Karpas-422 (cell line): ENCODE results near the gene KDM4B. TPM values are rescaled to one million over a fixed set of nuclear protein-coding genes. Genes with fewer than 3 reads are reported as not detected.
"Not testable (repeated sequence)": the region's sequence is repeated elsewhere in the genome, so short reads cannot be mapped to it uniquely, and the experiment has no call there.

Experiments
- DNase-seq: peaks from one replicate; pipeline ENCODE4 v3.0.0-alpha.2; 2015
- H2AFZ ChIP-seq: fragments of 200-600 bp; sonication (generic); 2 replicates; pipeline ENCODE4 v1.6.1; 2014; ENCODE audit warnings: antibody characterized with exemption, low read length, mixed read lengths
- H3K27ac ChIP-seq: fragments of 200-600 bp; sonication (generic); 2 replicates; pipeline ENCODE4 v1.5.1; 2014; ENCODE audit warnings: mild to moderate bottlenecking, low read length, moderate library complexity
- H3K27me3 ChIP-seq: fragments of 200-600 bp; sonication (generic); 2 replicates; pipeline ENCODE4 v1.6.1; 2014; ENCODE audit warnings: low read length, mixed read lengths
- H3K36me3 ChIP-seq: fragments of 200-600 bp; sonication (generic); 2 replicates; pipeline ENCODE4 v1.6.1; 2014; ENCODE audit warnings: low read length, mixed read lengths; ENCODE audit not compliant: insufficient read depth
- H3K4me1 ChIP-seq: fragments of 200-600 bp; sonication (generic); 2 replicates; pipeline ENCODE4 v1.6.1; 2014; ENCODE audit warnings: mild to moderate bottlenecking, low read length, mixed read lengths
- H3K4me2 ChIP-seq: fragments of 200-600 bp; sonication (generic); 2 replicates; pipeline ENCODE4 v1.6.1; 2014; ENCODE audit warnings: low read length, low read depth, mild to moderate bottlenecking; ENCODE audit not compliant: poor library complexity, severe bottlenecking
- H3K4me3 ChIP-seq: fragments of 200-600 bp; sonication (generic); 2 replicates; pipeline ENCODE4 v1.5.1; 2014; ENCODE audit warnings: mild to moderate bottlenecking, antibody characterized with exemption, low read length, mixed read lengths
- H3K79me2 ChIP-seq: fragments of 200-600 bp; sonication (generic); 2 replicates; pipeline ENCODE4 v1.6.1; 2014; ENCODE audit warnings: mild to moderate bottlenecking, low read length, mixed read lengths
- H3K9ac ChIP-seq: fragments of 200-600 bp; sonication (generic); 2 replicates; pipeline ENCODE4 v1.6.0; 2014; ENCODE audit warnings: low read length
- H3K9me2 ChIP-seq: fragments of 200-600 bp; sonication (generic), shearing (Covaris generic); replicated peaks from 2 replicates; pipeline ENCODE4 v1.6.0; 2014; ENCODE audit warnings: mild to moderate bottlenecking, low read length, moderate library complexity; ENCODE audit not compliant: insufficient read depth
- H3K9me3 ChIP-seq: fragments of 300-700, 200-600 bp; sonication (generic); 2 replicates; pipeline ENCODE4 v1.6.1; 2014; ENCODE audit warnings: low read length, mixed read lengths
- H4K20me1 ChIP-seq: fragments of 200-600 bp; sonication (generic); 2 replicates; pipeline ENCODE4 v1.6.1; 2014; ENCODE audit warnings: mild to moderate bottlenecking, antibody characterized with exemption, low read length, low read depth; ENCODE audit not compliant: insufficient read depth
- total RNA-seq: library from RNA; depleted of rRNA; stranded (reverse); fragments of >200 nt; shearing (Covaris generic); gene quantifications from 2 replicates; pipeline ENCODE4 v1.2.3, GENCODE V29; 2014; ENCODE audit warnings: low replicate concordance

Gene KDM4B
- total RNA-seq, 1 experiment from 2014 or later: 50.8 TPM

DNA sequence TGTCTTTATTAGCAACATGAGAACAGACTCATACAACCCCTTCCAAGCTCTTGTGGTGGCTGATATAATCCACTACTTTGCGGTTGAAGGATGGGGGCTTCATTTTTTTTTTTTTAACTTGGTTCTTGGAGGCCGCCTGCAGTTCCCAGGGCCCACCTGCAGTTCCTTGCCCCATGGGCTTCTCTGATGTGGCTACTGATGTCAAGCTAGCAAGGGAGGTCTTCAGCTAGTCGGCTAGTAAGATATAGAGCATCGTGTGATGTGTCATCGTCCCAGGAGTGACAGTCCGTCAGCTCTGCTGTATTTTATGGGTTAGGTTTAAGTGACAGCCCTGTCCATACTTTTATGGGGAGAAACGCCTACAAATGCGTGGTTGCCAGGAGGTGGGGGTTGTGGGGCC lies 33.5 kb upstream of the KDM4B start:
- Histone ChIP-seq H3K9me3 (no peaks in the 10 kb centered on the region), H3K27ac (no peak overlapping the region)
- no peak for DNase-seq

DNA sequence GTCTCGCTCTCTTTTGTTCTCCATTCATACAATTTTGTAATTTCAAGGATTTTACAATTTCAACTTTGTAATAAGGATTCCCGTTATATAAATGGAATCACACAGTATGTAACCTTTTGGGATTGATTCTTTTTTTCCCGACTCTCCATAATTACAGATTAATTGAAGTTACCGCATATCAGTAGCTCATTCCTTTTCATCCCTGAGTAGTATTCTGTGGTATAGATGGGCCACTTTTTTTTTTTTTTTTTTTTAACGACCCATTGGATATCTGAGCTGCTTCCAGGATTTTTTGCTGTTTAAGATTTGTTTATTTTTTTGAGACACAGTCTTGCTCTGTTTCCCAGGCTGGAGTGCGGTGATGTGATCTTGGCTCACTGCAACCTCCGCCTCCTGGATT lies 31.9 kb upstream of the KDM4B start:
- H2AFZ ChIP-seq: no peak overlapping the region
- no peaks in the 10 kb centered on the region for H3K27me3 ChIP-seq
- no peak overlapping the region for H3K9ac ChIP-seq
- no peaks in the 10 kb centered on the region for H3K9me3 ChIP-seq
- H3K4me1 ChIP-seq: no peaks in the 10 kb centered on the region
- no peak overlapping the region for H3K27ac ChIP-seq
- no peaks in the 10 kb centered on the region for H3K9me2 ChIP-seq
- 0 out of 2 replicates have a peak, but pooled peaks cover 6% of the 10 kb centered on the region for H4K20me1 ChIP-seq
- DNase-seq: no peak
- H3K36me3 ChIP-seq: peaks cover 15% of the 10 kb centered on the region; the same call in 1 of the 2 replicates
- H3K79me2 ChIP-seq: peaks cover 9% of the 10 kb centered on the region; the same call in 1 of the 2 replicates
- H3K4me3 ChIP-seq: no peak overlapping the region
- no peak overlapping the region for H3K4me2 ChIP-seq

More for the DNA sequence above, 33.5 kb upstream of the KDM4B start:
- Histone ChIP-seq H3K4me2 (no peak overlapping the region), H3K36me3 (peaks cover 15% of the 10 kb centered on the region; the same call in 1 of the 2 replicates), H2AFZ (no peak overlapping the region), H3K4me1 (no peaks in the 10 kb centered on the region), H3K27me3 (no peaks in the 10 kb centered on the region), H3K9me2 (no peaks in the 10 kb centered on the region), H3K4me3 (no peak overlapping the region), H3K79me2 (peaks cover 9% of the 10 kb centered on the region; the same call in 1 of the 2 replicates), H3K9ac (no peak overlapping the region), H4K20me1 (0 out of 2 replicates have a peak, but pooled peaks cover 6% of the 10 kb centered on the region)

DNA sequence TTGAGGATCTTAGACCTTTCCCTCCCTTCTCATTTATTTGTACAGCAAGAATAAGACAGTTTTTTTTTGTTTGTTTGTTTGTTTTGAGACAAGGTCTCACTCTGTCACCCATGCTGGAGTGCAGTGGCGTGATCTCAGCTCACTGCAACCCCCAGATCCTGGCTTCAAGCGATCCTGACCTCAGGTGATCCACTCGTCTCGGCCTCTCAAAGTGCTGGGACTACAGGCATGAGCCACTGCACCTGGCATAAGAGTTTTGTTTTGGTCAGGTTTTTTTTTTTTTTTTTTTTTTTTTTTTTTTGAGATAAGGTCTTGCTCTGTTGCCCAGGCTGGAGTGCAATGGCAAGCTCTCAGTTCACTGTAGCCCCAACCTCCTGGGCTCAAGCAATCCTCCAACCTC lies 30.5 kb upstream of the KDM4B start:
- H2AFZ ChIP-seq, H3K4me3 ChIP-seq, H3K4me1 ChIP-seq, H3K9ac ChIP-seq, H3K79me2 ChIP-seq, DNase-seq, H3K9me3 ChIP-seq, H3K27me3 ChIP-seq, H3K9me2 ChIP-seq, H3K27ac ChIP-seq, H3K4me2 ChIP-seq, H4K20me1 ChIP-seq: not testable (repeated sequence)
- H3K36me3 ChIP-seq: peaks cover 13% of the 10 kb centered on the region; the same call in 1 of the 2 replicates

DNA sequence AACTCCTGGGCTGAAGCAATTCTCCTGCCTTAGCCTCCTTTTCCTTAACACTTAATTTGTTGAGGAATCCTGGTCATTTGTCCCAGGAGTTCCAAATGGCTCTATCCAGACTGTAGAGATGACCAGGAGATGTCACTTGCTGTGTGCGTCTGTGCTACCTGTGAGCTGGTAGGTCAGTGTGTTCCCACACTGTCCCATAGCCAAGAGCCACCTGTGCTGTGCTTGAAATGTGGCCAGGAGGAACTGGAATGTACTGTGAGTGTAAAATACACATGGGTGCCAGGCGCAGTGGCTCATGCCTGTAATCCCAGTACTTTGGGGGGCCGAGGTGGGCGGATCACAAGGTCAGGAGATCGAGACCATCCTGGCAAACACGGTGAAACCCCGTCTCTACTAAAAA lies 29.4 kb upstream of the KDM4B start:
- no peak overlapping the region for H3K4me3 ChIP-seq
- H3K27ac ChIP-seq: no peak overlapping the region
- no peaks in the 10 kb centered on the region for H3K9me2 ChIP-seq
- H3K9me3 ChIP-seq: no peaks in the 10 kb centered on the region
- H3K79me2 ChIP-seq: peaks cover 9% of the 10 kb centered on the region; the same call in 1 of the 2 replicates
- H3K4me2 ChIP-seq: no peak overlapping the region
- H3K4me1 ChIP-seq: no peaks in the 10 kb centered on the region
- H3K9ac ChIP-seq: no peak overlapping the region
- no peak for DNase-seq
- no peak overlapping the region for H2AFZ ChIP-seq
- H3K36me3 ChIP-seq: peaks cover 8% of the 10 kb centered on the region; the same call in 1 of the 2 replicates
- H3K27me3 ChIP-seq: no peaks in the 10 kb centered on the region
- 0 out of 2 replicates have a peak, but pooled peaks cover 6% of the 10 kb centered on the region for H4K20me1 ChIP-seq

DNA sequence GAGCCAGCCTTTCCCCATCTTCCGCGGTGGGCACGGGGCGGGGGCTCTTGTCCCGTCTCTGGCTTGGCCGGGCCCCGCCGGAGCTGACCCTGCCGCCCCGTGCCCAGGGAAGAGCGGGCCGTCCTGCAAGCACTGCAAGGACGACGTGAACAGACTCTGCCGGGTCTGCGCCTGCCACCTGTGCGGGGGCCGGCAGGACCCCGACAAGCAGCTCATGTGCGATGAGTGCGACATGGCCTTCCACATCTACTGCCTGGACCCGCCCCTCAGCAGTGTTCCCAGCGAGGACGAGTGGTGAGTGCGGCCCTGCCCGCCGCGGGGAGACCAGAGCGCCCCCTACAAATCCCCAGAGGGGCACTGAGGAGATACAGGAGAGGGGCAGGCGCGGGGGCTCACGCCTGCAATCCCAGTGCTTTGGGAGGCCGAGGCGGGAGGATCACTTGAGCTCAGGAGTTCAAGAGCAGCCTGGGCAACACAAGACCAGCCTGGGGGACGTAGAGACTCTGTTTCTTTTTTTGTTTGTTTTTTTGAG lies 27.2 kb upstream of the KDM4B start:
- not testable (repeated sequence) for H3K79me2 ChIP-seq, H3K27ac ChIP-seq, H2AFZ ChIP-seq, H3K4me1 ChIP-seq, H3K9me3 ChIP-seq, H3K4me3 ChIP-seq, H3K9me2 ChIP-seq, H3K9ac ChIP-seq, DNase-seq, H3K4me2 ChIP-seq, H4K20me1 ChIP-seq, H3K36me3 ChIP-seq, H3K27me3 ChIP-seq

- H3K27me3 ChIP-seq, H3K36me3 ChIP-seq, DNase-seq, H3K9me3 ChIP-seq, H3K4me3 ChIP-seq, H3K4me2 ChIP-seq, H4K20me1 ChIP-seq, H3K9ac ChIP-seq, H2AFZ ChIP-seq, H3K4me1 ChIP-seq, H3K79me2 ChIP-seq, H3K27ac ChIP-seq, H3K9me2 ChIP-seq: not testable (repeated sequence)
Observed at GRCh38 chr19:4950650-4951049, 18.3 kb upstream of the KDM4B start.

- Histone ChIP-seq H2AFZ (no peak overlapping the region), H4K20me1 (no peaks in the 10 kb centered on the region), H3K27me3 (no peaks in the 10 kb centered on the region), H3K4me3 (no peak overlapping the region), H3K9me3 (no peaks in the 10 kb centered on the region), H3K27ac (no peak overlapping the region), H3K4me2 (no peak overlapping the region), H3K9ac (no peak overlapping the region), H3K9me2 (no peaks in the 10 kb centered on the region), H3K36me3 (peaks cover 9% of the 10 kb centered on the region; the same call in 1 of the 2 replicates), H3K79me2 (no peaks in the 10 kb centered on the region), H3K4me1 (no peaks in the 10 kb centered on the region)
- DNase-seq: no peak
Observed at GRCh38 chr19:4951656-4952055, 17.3 kb upstream of the KDM4B start.

GRCh38 chr19:4952945-4953344 lies 16.0 kb upstream of the KDM4B start:
- no peaks in the 10 kb centered on the region for H3K4me1 ChIP-seq
- no peak overlapping the region for H3K4me3 ChIP-seq
- H4K20me1 ChIP-seq: no peaks in the 10 kb centered on the region
- no peaks in the 10 kb centered on the region for H3K9me3 ChIP-seq
- DNase-seq: no peak
- H2AFZ ChIP-seq: no peak overlapping the region
- no peak overlapping the region for H3K4me2 ChIP-seq
- no peaks in the 10 kb centered on the region for H3K79me2 ChIP-seq
- H3K27ac ChIP-seq: no peak overlapping the region
- no peaks in the 10 kb centered on the region for H3K27me3 ChIP-seq
- no peak overlapping the region for H3K9ac ChIP-seq
- H3K9me2 ChIP-seq: no peaks in the 10 kb centered on the region
- H3K36me3 ChIP-seq: peaks cover 5% of the 10 kb centered on the region; the same call in 1 of the 2 replicates
